Motor neuron (in vitro differentiated cells): ENCODE results near the gene ZSWIM3. TPM values are rescaled to one million over a fixed set of nuclear protein-coding genes. Genes with fewer than 3 reads are reported as not detected.

Source experiments
- ATAC-seq, 8 experiments: fragments of 200-7000 bp; cut with Tn5 transposase; replicated peaks in 6 of 8; 2 replicates each; pipeline ENCODE4 v1.8.0; 2021; ENCODE audit warnings: mild to moderate bottlenecking in 8 of 8, moderate library complexity in 8 of 8
- H3K27ac ChIP-seq, 2 donors: fragments of 250-450 bp; sonication (Bioruptor Pico); 2 replicates each; pipeline ENCODE4 v1.9.0; 2021; ENCODE audit warnings: antibody characterized with exemption in 2 of 2, mild to moderate bottlenecking in 2 of 2, moderate library complexity in 1 of 2
- H3K4me1 ChIP-seq, 2 donors: fragments of 250-450 bp; sonication (Bioruptor Pico); replicated peaks in 1 of 2; 2 replicates each; pipeline ENCODE4 v1.6.1; 2021; ENCODE audit warnings: antibody characterized with exemption in 2 of 2, mild to moderate bottlenecking in 2 of 2, moderate library complexity in 1 of 2
- H3K4me3 ChIP-seq, 5 donors: fragments of 250-450 bp; sonication (Bioruptor Pico); 2 replicates each; pipeline ENCODE4 v1.9.0; 2021; ENCODE audit warnings: antibody characterized with exemption in 5 of 5, mild to moderate bottlenecking in 5 of 5, moderate library complexity in 4 of 5
- WGBS, 10 experiments: fragments of 450-650 bp; shearing (Covaris generic); methylation state at CpG; one replicate each; pipeline ENCODE4 v1.0.0; 2022; 5-methylcytosine and 5-hydroxymethylcytosine counted together
- in situ Hi-C, 9 experiments: fragments of 400-800 bp; cut with MboI; loops; one replicate each; pipeline ENCODE4 v1.15.0; 2021; ENCODE audit warnings: low sequenced_read_pairs in 9 of 9, low pct_unique_long_range_greater_than_20kb in 2 of 9; ENCODE audit not compliant: unreplicated experiment in 9 of 9
- total RNA-seq, 8 experiments: library from RNA; unstranded; fragments of 300-600 nt; gene quantifications; 2 replicates each; pipeline versions ENCODE4 v1.2.3 to v1.2.4, GENCODE V29; 2022

The ZSWIM3 gene
- total RNA-seq, 8 experiments from 2014 or later = 2.7 to 9.1 (median 7.7) TPM

DNA sequence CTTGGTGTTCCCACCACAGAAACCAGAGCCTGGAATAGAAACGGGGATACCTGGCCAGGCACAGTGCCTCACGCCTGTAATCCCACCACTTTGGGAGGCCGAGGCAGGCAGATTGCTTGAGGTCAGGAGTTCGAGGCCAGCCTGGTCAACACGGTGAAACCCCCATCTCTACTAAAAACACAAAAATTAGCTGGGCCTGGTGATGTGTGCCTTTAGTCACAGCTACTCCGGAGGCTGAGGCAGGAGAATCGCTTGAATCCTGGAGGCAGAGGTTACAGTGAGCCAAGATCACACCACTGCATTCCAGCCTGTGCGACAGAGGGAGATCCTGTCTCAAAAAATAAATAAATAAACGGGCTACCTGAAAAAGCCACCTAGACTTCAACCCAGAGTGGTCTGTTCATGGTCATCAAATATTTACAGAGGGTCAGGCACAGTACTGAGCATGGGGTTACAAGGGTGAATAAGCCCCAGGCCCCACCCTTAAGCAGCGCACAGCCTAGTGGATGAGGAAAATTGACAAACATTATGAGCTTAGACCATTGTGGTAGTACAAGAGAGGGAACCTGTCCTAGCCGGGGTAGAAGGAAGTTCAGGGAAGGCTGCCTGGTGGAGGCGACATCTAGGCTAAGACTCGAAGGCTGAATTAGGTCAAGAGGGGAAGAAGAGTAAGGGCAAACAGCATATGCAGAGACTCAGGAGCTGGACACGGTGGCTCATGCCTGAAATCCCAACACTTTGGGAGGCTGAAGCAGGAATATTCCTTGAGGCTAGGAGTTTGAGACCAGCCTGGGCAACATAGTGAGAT, 69.9 kb downstream of the ZSWIM3 start:
- no peaks in the 10 kb centered on the region for H3K4me1 ChIP-seq
- H3K4me3 ChIP-seq = no peak overlapping the region
- in situ Hi-C loops = no loop called here
- no peak for ATAC-seq
- WGBS, 10 experiments = 35 to 100% (median 90%) methylated on average over 1 to 10 of the region's 14 CpGs
- H3K27ac ChIP-seq = no peak overlapping the region

Other genes with a start within 250 kb of the ZSWIM3 start
- not detected for gene WFDC10A, start 227.9 kb upstream of the ZSWIM3 start, total RNA-seq
- not detected for gene WFDC9, start 226.3 kb upstream of the ZSWIM3 start, total RNA-seq
- not detected for gene WFDC11, start 187.4 kb upstream of the ZSWIM3 start, total RNA-seq
- gene WFDC13, start 155.6 kb upstream of the ZSWIM3 start, total RNA-seq = not detected
- gene WFDC10B, start 152.6 kb upstream of the ZSWIM3 start, total RNA-seq = not detected
- gene SPINT4, start 135.3 kb upstream of the ZSWIM3 start, total RNA-seq = not detected
- gene WFDC3, start 65.7 kb upstream of the ZSWIM3 start, total RNA-seq = 1 to 10 TPM in 4 of 8 experiments, under 1 TPM in 3, not detected in 1; 0.64 to 2.9 (median 1.1) TPM
- gene DNTTIP1, start 65.7 kb upstream of the ZSWIM3 start, total RNA-seq = 10 to 100 TPM; 15.1 to 46.3 (median 31.3) TPM
- 100 to 1,000 TPM in 1 of 8 experiments, 10 to 100 TPM in 2, 1 to 10 TPM in 4, under 1 TPM in 1; 0.87 to 230 (median 9.7) TPM for gene UBE2C, start 45.0 kb upstream of the ZSWIM3 start, total RNA-seq
- gene TNNC2, start 30.3 kb upstream of the ZSWIM3 start, total RNA-seq = 1 to 10 TPM in 2 of 8 experiments, under 1 TPM in 3, not detected in 3; 0.37 to 1.2 (median 0.47) TPM
- 10 to 100 TPM in 5 of 8 experiments, 1 to 10 TPM in 3; 7.6 to 42.1 (median 15.8) TPM for gene SNX21, start 23.8 kb upstream of the ZSWIM3 start, total RNA-seq
- 10 to 100 TPM; 25.8 to 46.6 (median 29.6) TPM for gene ACOT8, start 222 bp upstream of the ZSWIM3 start, total RNA-seq
- gene ZSWIM1, start 23.6 kb downstream of the ZSWIM3 start, total RNA-seq = 10 to 100 TPM in 2 of 8 experiments, 1 to 10 TPM in 6; 6.6 to 12.3 (median 8.9) TPM
- 1 to 10 TPM; 1.1 to 4.1 (median 2.6) TPM for gene SPATA25, start 30.0 kb downstream of the ZSWIM3 start, total RNA-seq
- gene NEURL2, start 33.6 kb downstream of the ZSWIM3 start, total RNA-seq = 10 to 100 TPM in 1 of 8 experiments, 1 to 10 TPM in 7; 4.0 to 10.8 (median 5.7) TPM
- gene CTSA, start 33.7 kb downstream of the ZSWIM3 start, total RNA-seq = 100 to 1,000 TPM in 3 of 8 experiments, 10 to 100 TPM in 5; 16.0 to 395 (median 55.2) TPM
- gene PLTP, start 54.5 kb downstream of the ZSWIM3 start, total RNA-seq = 100 to 1,000 TPM in 2 of 8 experiments, 10 to 100 TPM in 6; 30.7 to 638 (median 41.2) TPM
- gene PCIF1, start 77.1 kb downstream of the ZSWIM3 start, total RNA-seq = 10 to 100 TPM in 7 of 8 experiments, 1 to 10 TPM in 1; 6.7 to 58.9 (median 20.4) TPM
- gene ZNF335, start 114.6 kb downstream of the ZSWIM3 start, total RNA-seq = 10 to 100 TPM in 6 of 8 experiments, 1 to 10 TPM in 2; 7.3 to 21.9 (median 12.1) TPM
- under 1 TPM in 4 of 8 experiments, not detected in 4; 0.09 to 0.81 (median 0.18) TPM for gene MMP9, start 151.3 kb downstream of the ZSWIM3 start, total RNA-seq
- 10 to 100 TPM in 5 of 8 experiments, 1 to 10 TPM in 2, under 1 TPM in 1; 0.81 to 55.8 (median 25.1) TPM for gene SLC12A5, start 171.6 kb downstream of the ZSWIM3 start, total RNA-seq
- 10 to 100 TPM; 11.9 to 44.1 (median 18.3) TPM for gene NCOA5, start 232.3 kb downstream of the ZSWIM3 start, total RNA-seq